ENCODE measurements around the gene KCTD20.

Gene KCTD20

DNA sequence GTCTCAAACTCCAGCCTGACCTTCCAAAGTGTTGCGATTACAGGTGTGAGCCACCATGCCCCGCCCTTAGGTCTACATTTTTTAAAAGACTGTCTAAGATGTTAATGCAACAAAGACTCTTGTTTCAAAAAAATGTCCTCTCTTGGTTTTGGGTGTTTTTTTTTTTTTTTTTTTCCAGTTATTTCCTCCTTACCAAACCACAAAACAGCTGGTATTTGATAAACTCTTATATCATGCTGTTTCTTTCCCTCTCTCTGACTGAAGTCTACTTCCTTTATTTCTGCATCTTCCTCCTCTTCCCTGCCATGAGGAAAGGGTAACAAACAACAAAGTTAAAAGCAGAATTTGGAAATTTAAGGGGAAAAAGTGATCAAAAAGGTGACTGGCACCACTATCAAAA is 83.3 kb downstream of the KCTD20 start:
- DNase-seq (ENCODE audit: low spot score), result no peak

DNA sequence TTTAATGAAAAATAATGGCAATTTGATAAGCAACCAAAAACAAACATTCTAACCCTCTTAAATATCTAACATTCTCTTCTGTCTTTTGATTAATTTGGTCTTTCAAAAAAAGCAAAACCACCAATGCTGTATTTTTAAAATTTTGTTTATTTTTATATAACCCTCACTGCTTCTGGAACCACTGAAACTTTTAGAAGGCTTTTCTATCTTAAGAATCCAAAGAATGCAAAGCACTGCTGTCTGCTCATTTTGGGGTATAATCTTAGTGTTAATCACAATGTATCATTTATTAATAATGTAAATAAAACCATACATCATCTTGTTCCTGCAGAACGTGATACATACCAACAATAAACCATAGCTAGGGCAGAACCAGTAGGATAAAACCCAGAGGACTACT is 90.5 kb downstream of the KCTD20 start:
- no peak for DNase-seq (ENCODE audit: low spot score)

GRCh38 chr6:36536873-36537547 is 94.2 kb downstream of the KCTD20 start:
- DNase-seq (ENCODE audit: low spot score), result no peak

GRCh38 chr6:36539814-36540568 is 97.2 kb downstream of the KCTD20 start:
- DNase-seq (ENCODE audit: low spot score), result no peak

Small RNAs within 50 kb of the gene (small RNA-seq; reads per million reads assigned to genes)
- 0 reads per million in 2 experiments for gene RN7SL502P
